ENCODE results near the gene WDR89.
"Not testable (repeated sequence)": the region's sequence is repeated elsewhere in the genome, so short reads cannot be mapped to it uniquely, and the experiment has no call there.

The WDR89 gene

DNA sequence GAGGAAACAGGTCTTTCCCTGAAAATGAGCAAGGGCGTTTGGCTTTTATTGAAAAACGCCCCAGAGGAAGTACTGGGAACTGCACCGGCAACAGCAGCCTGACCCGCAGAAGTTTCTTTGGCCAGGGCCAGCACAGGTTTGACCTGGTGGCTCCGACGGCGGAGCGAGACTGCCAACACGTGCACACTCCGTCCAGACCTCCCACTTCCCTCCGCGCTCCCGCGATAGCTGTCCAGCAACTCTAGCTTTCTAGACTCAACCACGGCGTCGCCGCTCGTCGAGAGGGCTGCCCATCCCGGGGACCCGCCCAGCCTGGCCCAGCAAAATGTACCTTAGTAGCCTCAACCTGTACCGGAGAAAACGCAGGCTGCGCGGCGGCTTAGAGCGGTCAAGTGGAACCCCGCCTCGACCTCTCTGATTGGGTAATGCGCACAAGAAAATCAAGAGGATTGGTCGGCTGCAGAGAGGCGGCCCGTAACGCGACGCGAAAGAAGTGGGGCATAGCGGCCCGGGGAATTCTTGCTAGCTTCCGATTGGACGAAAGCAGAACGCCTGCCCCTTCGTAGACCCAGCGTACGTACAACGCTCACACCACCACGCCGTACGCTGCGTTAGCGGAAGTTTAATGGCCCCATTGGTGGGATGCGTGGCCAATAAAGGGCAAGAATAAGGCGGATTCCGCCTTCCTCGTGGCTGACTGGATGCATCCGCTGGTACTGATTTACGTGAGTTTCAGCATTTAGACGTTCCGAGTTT lies at the start of gene WDR89:
WDR89 (minus strand) TSS at position 399 of the 756 bp plus-strand sequence. CDS start 41,929 bp downstream, outside the sequence.
- in situ Hi-C loops (cut with HindIII; ENCODE audit: low sequenced_read_pairs), result no loop called here

GRCh38 chr14:63689132-63689531 lies 47.5 kb upstream of the WDR89 start:
- in situ Hi-C loops (cut with HindIII; ENCODE audit: low sequenced_read_pairs), result no loop called here

DNA sequence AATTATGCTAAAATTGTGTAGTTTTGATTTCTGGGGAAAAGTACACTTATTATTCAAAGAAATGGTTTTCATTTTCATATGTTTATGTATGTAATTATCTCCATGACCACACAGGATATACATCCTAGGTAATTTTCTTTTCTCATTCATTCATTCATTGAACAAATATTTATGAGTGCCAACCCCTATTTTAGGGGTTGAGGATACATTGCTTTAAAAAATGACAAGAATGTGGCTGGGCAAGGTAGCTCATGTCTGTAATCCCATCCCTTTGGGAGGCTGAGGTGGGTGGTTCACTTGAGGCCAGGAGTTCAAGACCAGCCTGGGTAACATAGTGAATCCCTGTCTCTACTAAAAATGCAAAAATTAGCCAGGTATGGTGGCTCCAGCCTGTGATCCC lies 45.3 kb upstream of the WDR89 start:
- in situ Hi-C loops (cut with HindIII; ENCODE audit: low sequenced_read_pairs), result no loop called here

GRCh38 chr14:63685401-63685800 lies 43.7 kb upstream of the WDR89 start:
- in situ Hi-C loops (cut with HindIII; ENCODE audit: low sequenced_read_pairs), result no loop called here

GRCh38 chr14:63682727-63683593 lies 41.3 kb upstream of the WDR89 start:
- in situ Hi-C loops (cut with HindIII; ENCODE audit: low sequenced_read_pairs), result no loop called here

DNA sequence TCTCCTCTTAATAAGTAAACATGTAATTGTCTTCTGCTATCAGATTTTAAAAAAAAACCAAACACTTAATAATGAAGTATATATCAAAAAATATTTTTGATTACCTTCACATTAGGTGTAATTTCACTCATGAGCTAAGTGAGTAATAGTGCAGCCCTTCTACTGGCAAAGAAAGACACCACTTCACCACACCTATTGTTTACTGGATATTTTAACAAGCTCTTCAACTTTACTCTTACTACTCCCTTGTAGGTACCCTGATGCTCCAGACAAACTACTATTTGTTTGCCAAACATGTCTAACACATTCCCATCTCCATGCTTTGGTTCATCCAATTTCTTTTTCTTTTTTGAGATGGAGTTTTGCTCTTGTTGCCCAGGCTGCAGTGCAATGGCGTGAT lies 36.9 kb upstream of the WDR89 start:
- in situ Hi-C loops (cut with HindIII; ENCODE audit: low sequenced_read_pairs), result no loop called here

GRCh38 chr14:63677891-63678379 lies 36.3 kb upstream of the WDR89 start:
- in situ Hi-C loops (cut with HindIII; ENCODE audit: low sequenced_read_pairs), result no loop called here

DNA sequence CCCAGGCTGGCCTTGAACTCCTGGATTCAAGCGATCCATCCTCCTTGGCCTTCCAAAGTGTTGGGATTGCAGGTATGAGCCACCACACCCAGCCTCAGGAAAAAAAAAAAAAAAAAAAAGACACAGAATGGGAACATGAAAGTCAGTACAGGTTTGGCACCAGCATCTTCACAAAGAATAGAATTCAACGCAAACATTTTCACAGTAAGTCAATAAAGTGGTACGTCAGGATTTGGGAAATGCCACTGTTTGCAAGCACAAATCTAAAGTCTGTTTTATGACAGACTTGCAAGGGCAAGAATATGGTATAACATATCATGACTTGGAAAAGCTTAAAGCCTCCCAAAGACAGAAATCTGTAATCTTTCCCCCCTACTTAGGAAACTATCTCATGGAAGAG lies 34.9 kb upstream of the WDR89 start:
- in situ Hi-C loops (cut with HindIII; ENCODE audit: low sequenced_read_pairs), result no loop called here

GRCh38 chr14:63673886-63674497 lies 32.3 kb upstream of the WDR89 start:
- in situ Hi-C loops (cut with HindIII; ENCODE audit: low sequenced_read_pairs), result no loop called here

- in situ Hi-C loops (cut with HindIII; ENCODE audit: low sequenced_read_pairs), result no loop called here
Measured at GRCh38 chr14:63673255-63673654, 31.6 kb upstream of the WDR89 start.

DNA sequence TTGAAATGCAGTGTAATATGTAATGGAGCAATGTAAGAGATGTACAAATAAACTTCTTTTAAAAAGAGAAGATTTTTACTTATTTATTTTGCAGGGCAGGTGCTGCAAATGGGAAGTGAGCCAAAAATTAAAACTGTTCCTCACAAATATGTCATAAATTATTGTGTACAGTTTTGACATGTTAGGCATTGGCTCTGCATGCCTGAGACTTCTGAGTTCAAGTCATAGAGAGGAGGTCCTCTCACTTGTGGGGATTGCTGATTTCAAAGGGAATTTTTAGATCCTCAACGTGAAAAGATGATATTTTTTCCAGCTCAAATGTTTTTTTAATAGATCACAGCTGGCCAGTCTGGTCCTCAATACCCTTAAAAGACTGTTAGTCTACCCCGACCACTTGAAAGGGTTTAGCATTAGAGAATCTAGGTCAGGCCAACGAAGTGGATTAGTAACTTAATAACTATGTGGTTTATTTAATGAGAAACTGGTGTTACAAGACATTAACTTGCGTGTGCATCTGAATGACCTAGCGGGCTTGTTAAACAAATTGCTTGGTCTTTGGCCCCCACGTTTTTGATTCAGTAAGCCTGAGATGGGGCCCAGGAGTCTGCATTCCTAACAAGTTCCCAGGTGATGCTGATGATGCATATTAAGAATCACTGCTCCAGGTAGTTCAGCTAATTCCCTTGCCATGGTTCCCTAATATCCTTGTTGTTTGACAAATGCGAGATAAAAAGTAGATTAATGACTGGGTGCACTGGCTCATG lies 30.9 kb upstream of the WDR89 start:
- in situ Hi-C loops (cut with HindIII; ENCODE audit: low sequenced_read_pairs), result no loop called here

DNA sequence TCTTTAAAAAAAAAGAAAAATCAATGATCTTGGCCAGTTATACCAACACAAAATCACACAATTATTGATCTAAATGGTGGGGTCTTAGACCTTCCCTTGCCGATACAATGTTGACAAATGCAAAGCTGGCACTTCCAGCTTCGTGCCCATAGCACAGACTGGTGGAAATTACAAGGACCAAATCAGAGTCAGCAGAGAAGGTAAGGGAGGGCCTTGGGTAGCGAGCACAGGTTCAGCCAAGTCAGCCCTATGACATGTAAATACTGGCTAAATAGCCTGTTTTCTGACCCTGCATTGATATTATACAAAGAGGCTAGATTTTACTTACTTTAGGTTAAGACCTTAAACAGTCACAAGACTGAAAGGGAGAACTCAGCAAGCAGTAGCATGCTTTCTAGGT lies 30.3 kb upstream of the WDR89 start:
- in situ Hi-C loops (cut with HindIII; ENCODE audit: low sequenced_read_pairs), result no loop called here

DNA sequence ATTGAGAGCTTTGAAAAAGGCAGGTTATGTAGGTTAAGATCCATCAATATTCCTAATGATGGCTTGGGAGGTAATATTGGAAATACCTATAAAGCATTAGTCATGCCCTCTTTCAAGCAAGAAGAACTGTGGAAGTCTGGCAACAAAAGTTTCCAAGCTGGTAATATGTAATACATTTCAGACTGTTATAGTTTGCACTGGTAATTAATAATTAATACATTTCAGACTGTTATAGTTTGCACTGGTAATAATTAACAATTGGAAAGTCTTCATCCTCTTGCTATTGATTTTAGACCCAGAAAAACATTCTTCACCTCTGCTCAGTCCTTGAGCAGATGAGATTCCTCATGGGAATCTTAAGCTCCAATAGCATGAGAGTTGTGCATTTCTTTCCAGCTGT lies 29.0 kb upstream of the WDR89 start:
- in situ Hi-C loops (cut with HindIII; ENCODE audit: low sequenced_read_pairs), result no loop called here

DNA sequence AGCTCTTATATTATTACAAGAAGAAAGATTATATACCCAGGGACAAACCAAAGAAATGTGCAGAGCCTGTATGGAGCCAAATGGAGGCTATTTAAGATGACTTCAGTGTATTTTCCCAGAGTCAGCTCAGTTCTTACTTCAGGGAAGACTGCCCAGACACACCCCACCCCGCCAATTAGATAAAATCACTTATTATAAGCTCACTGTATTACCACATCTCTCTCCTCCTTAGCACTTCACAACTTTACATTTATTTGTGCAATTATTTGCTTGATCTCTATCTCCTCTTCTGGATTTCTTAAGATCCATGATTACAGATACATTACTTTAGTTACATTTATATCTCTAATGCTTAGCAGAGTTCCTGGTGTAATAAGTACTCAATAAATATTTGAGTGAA lies 24.7 kb upstream of the WDR89 start:
- in situ Hi-C loops (cut with HindIII; ENCODE audit: low sequenced_read_pairs), result no loop called here

DNA sequence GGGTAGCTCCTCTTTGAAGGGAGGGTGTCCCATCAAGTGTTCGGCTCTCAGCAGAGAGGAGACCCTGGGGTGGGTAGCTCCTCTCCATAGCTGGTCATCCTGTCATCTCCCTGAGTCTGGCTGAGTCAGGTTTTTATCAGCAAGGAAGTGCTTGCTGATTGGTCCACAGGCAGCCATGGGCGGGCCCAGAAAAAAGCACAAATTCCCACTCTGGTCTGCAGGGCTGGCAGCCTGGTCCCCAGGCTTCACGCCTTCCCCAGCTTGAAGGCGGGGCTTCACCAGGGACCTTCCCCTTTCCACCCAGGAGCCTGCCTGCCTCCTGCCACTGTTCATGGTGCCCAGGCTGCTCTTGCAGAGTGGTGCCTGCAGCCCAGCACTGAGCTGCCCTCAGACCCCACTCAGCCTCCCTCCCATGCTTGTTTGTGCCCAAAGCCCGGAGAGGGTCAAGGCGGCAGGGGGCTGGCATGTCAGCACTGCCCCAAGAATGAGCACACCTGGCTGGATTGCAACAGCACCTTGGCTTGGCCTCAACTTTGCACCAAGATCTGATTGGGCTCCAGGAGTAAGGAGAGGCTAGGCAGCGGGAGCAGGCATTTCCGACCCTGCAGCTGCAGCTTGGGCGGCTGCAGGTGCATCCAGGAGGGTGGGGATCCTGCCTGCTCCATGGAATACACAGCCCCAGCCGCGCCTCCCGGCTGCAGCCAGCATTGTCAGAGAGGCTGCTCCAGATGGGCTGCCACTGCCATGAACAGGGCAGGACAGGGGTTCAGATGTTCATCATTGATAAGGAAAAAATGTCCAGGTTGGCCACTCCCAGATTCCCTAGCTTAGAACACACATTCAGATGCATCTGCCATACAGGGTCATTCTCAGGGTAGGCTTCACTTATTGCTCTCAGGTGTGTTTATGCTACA lies 22.0 kb upstream of the WDR89 start:
- in situ Hi-C loops (cut with HindIII; ENCODE audit: low sequenced_read_pairs), result no loop called here

- in situ Hi-C loops (cut with HindIII; ENCODE audit: low sequenced_read_pairs), result no loop called here
Measured at GRCh38 chr14:63662776-63663175, 21.1 kb upstream of the WDR89 start.

GRCh38 chr14:63661881-63662280 lies 20.2 kb upstream of the WDR89 start:
- in situ Hi-C loops (cut with HindIII; ENCODE audit: low sequenced_read_pairs), result not testable (repeated sequence)

DNA sequence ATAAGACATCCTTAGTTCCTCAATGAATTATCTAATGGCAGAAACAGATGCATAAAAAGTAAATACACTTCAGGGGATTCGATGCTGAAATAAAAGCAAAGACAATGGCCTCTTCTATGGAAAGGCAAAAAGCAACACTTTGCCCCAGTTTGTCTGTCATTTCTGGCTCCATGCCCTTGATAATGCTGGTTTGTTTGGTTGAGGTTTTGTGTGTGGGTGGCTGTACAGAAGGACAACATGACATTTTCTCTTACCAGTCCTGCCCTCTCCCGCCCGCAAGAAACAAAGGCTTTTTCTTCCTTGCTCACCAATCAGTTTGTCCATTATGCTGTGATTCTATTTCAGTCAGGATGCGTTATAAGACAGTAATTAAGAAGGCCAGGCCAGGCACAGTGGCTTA lies 18.1 kb upstream of the WDR89 start:
- in situ Hi-C loops (cut with HindIII; ENCODE audit: low sequenced_read_pairs), result no loop called here

- in situ Hi-C loops (cut with HindIII; ENCODE audit: low sequenced_read_pairs), result no loop called here
Measured at GRCh38 chr14:63656194-63656593, 14.5 kb upstream of the WDR89 start.

DNA sequence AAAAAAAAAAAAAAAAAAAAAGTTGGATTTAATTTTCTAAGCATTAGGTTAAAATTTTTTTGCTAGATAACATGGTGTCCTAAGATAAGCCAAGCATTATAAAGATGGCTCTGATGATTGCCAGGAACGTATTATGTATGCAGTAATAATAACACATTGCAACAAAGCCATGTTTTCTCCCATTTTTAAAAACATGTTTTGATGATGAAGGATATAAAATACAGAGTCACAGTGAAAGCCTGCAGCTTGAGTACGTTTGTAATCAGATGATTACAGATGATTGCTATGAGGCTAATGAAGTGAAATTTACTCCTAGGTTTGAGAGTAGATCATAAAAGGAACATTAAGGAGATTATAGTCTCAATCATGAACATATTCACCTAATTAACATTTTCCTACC lies 13.3 kb upstream of the WDR89 start:
- in situ Hi-C loops (cut with HindIII; ENCODE audit: low sequenced_read_pairs), result no loop called here
